Tibial nerve (tissue), 4 donors: ENCODE data around the gene LMX1A.

Source experiments
- CTCF ChIP-seq, 5 experiments: fragments of 200-600 bp in 3 of 5; fragments of 450-650 bp in 2 of 5; sonication (generic) in 3 of 5; IDR thresholded peaks; one replicate each; pipeline ENCODE4 v1.5.1; 2016 to 2019; ENCODE audit warnings: antibody characterized with exemption in 5 of 5, mild to moderate bottlenecking in 3 of 5, moderate library complexity in 2 of 5
- EP300 ChIP-seq, 2 donors: sonication (generic); formaldehyde crosslinking; IDR thresholded peaks; one replicate each; pipeline ENCODE4 v1.6.1; 2017; ENCODE audit warnings: antibody characterized with exemption in 2 of 2, mild to moderate bottlenecking in 1 of 2
- POLR2A ChIP-seq, 2 donors: fragments of 450-650 bp; IDR thresholded peaks; one replicate each; pipeline ENCODE4 v1.6.1; 2017; ENCODE audit warnings: antibody characterized with exemption in 2 of 2, mild to moderate bottlenecking in 2 of 2, moderate library complexity in 2 of 2

GRCh38 chr1:165218731-165219130 lies 137.8 kb downstream of the LMX1A start:
- TF ChIP-seq POLR2A (IDR thresholded peaks at IDR 0.05) (no peak), CTCF (IDR thresholded peaks at IDR 0.05) (no peak), EP300 (IDR thresholded peaks at IDR 0.05) (no peak)
